Ishikawa (cell line): Measurements from ENCODE around the gene ADNP2.

Experiments used
- CEBPB ChIP-seq: IDR thresholded peaks from 2 replicates; pipeline ENCODE4 v1.6.1; 2012
- CREB1 ChIP-seq: IDR thresholded peaks from 2 replicates; pipeline ENCODE4 v1.6.1; 2012; ENCODE audit warnings: low read depth
- EGR1 ChIP-seq: IDR thresholded peaks from 2 replicates; pipeline ENCODE4 v1.6.1; 2012
- EP300 ChIP-seq: IDR thresholded peaks from 2 replicates; pipeline ENCODE4 v1.6.1; 2012; ENCODE audit warnings: borderline replicate concordance
- FOXM1 ChIP-seq: IDR thresholded peaks from 2 replicates; pipeline ENCODE4 v1.6.1; 2012; ENCODE audit warnings: low read depth, borderline replicate concordance
- NFIC ChIP-seq: IDR thresholded peaks from 2 replicates; pipeline ENCODE4 v1.6.1; 2012
- RAD21 ChIP-seq: IDR thresholded peaks from 2 replicates; pipeline ENCODE4 v1.6.1; 2012; ENCODE audit warnings: low read depth
- TAF1 ChIP-seq: IDR thresholded peaks from 2 replicates; pipeline ENCODE4 v1.6.1; 2012; ENCODE audit warnings: low read depth, mild to moderate bottlenecking
- TEAD4 ChIP-seq: IDR thresholded peaks from 2 replicates; pipeline ENCODE4 v1.6.1; 2012
- YY1 ChIP-seq: IDR thresholded peaks from 2 replicates; pipeline ENCODE4 v1.6.1; 2012; ENCODE audit warnings: low read depth
- ZBTB7A ChIP-seq: IDR thresholded peaks from 2 replicates; pipeline ENCODE4 v1.6.1; 2012; ENCODE audit warnings: low read depth
- TF ChIP-seq, protein P1 (sequence below): IDR thresholded peaks from 2 replicates; pipeline ENCODE4 v1.6.1; 2012
- TF ChIP-seq, protein P2 (sequence below): IDR thresholded peaks from 2 replicates; pipeline ENCODE4 v1.6.1; 2012
- TF ChIP-seq, protein P3 (sequence below): IDR thresholded peaks from 2 replicates; pipeline ENCODE4 v1.6.1; 2012; ENCODE audit warnings: low read depth, mild to moderate bottlenecking

DNA sequence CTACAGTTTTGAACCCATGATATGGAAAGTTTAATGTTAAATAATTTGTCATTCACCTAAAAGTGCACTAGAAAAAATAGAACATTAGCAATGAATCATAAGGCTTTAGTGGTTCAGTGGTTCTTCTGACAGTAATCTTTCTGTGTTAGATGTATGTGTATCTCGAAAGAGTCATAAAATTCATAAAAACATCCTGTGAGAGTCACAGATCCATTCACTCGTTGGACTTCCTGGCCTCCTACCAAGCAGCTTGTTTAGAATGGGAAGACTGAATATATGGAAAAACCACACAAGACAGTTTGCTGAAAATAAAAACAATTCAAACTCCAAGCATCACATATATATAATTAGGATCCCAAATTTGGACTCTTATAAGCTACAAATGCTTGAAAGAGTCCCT, 34.8 kb downstream of the ADNP2 start:
- TF ChIP-seq EP300 = no peak
- TF ChIP-seq, protein P1, sequence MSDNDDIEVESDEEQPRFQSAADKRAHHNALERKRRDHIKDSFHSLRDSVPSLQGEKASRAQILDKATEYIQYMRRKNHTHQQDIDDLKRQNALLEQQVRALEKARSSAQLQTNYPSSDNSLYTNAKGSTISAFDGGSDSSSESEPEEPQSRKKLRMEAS = no peak
- TF ChIP-seq, protein P2, sequence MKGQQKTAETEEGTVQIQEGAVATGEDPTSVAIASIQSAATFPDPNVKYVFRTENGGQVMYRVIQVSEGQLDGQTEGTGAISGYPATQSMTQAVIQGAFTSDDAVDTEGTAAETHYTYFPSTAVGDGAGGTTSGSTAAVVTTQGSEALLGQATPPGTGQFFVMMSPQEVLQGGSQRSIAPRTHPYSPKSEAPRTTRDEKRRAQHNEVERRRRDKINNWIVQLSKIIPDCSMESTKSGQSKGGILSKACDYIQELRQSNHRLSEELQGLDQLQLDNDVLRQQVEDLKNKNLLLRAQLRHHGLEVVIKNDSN = no peak
- TF ChIP-seq, protein P3, sequence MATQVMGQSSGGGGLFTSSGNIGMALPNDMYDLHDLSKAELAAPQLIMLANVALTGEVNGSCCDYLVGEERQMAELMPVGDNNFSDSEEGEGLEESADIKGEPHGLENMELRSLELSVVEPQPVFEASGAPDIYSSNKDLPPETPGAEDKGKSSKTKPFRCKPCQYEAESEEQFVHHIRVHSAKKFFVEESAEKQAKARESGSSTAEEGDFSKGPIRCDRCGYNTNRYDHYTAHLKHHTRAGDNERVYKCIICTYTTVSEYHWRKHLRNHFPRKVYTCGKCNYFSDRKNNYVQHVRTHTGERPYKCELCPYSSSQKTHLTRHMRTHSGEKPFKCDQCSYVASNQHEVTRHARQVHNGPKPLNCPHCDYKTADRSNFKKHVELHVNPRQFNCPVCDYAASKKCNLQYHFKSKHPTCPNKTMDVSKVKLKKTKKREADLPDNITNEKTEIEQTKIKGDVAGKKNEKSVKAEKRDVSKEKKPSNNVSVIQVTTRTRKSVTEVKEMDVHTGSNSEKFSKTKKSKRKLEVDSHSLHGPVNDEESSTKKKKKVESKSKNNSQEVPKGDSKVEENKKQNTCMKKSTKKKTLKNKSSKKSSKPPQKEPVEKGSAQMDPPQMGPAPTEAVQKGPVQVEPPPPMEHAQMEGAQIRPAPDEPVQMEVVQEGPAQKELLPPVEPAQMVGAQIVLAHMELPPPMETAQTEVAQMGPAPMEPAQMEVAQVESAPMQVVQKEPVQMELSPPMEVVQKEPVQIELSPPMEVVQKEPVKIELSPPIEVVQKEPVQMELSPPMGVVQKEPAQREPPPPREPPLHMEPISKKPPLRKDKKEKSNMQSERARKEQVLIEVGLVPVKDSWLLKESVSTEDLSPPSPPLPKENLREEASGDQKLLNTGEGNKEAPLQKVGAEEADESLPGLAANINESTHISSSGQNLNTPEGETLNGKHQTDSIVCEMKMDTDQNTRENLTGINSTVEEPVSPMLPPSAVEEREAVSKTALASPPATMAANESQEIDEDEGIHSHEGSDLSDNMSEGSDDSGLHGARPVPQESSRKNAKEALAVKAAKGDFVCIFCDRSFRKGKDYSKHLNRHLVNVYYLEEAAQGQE = no peak
- TF ChIP-seq EGR1 = no peak
- no peak for TF ChIP-seq YY1
- TF ChIP-seq NFIC = no peak
- no peak for TF ChIP-seq TAF1
- no peak for TF ChIP-seq ZBTB7A
- no peak for TF ChIP-seq CEBPB
- no peak for TF ChIP-seq RAD21
- TF ChIP-seq FOXM1 = no peak
- no peak for TF ChIP-seq CREB1
- TF ChIP-seq TEAD4 = no peak
